Measurements from ENCODE around the gene SPRYD4.
"Not testable (repeated sequence)": the region's sequence is repeated elsewhere in the genome, so short reads cannot be mapped to it uniquely, and the experiment has no call there.

SPRYD4 gene

GRCh38 chr12:56468216-56469006 lies at the start of gene SPRYD4:
SPRYD4 (plus strand) TSS chr12:56468578; CDS start chr12:56468592, 14 bp downstream.
- peak; percentile 94 for DNase-seq (ENCODE audit: low spot score)

- DNase-seq (ENCODE audit: low spot score): no peak
Measured at GRCh38 chr12:56420411-56420810, 48.0 kb upstream of the SPRYD4 start.

GRCh38 chr12:56425193-56425592 lies 43.2 kb upstream of the SPRYD4 start:
- DNase-seq (ENCODE audit: low spot score): no peak

- no peak for DNase-seq (ENCODE audit: low spot score)
Measured at GRCh38 chr12:56425940-56426438, 42.4 kb upstream of the SPRYD4 start.

- no peak for DNase-seq (ENCODE audit: low spot score)
Measured at GRCh38 chr12:56431288-56431687, 37.1 kb upstream of the SPRYD4 start.

- no peak for DNase-seq (ENCODE audit: low spot score)
Measured at GRCh38 chr12:56431850-56432249, 36.5 kb upstream of the SPRYD4 start.

- no peak for DNase-seq (ENCODE audit: low spot score)
Measured at GRCh38 chr12:56434828-56435227, 33.5 kb upstream of the SPRYD4 start.

- DNase-seq (ENCODE audit: low spot score): no peak
Measured at GRCh38 chr12:56437430-56438176, 30.8 kb upstream of the SPRYD4 start.

- not testable (repeated sequence) for DNase-seq (ENCODE audit: low spot score)
Measured at GRCh38 chr12:56443208-56443607, 25.2 kb upstream of the SPRYD4 start.

GRCh38 chr12:56448860-56449621 lies 19.3 kb upstream of the SPRYD4 start, which contains the start of gene TIMELESS:
TIMELESS (minus strand) TSS chr12:56449426; CDS start chr12:56434170, 15,256 bp downstream.
- DNase-seq (ENCODE audit: low spot score): peak; percentile 84

- DNase-seq (ENCODE audit: low spot score): no peak
Measured at GRCh38 chr12:56449622-56449984, 18.8 kb upstream of the SPRYD4 start.

GRCh38 chr12:56450241-56450640 lies 18.1 kb upstream of the SPRYD4 start:
- no peak for DNase-seq (ENCODE audit: low spot score)

GRCh38 chr12:56451147-56451546 lies 17.2 kb upstream of the SPRYD4 start:
- no peak for DNase-seq (ENCODE audit: low spot score)

- DNase-seq (ENCODE audit: low spot score): no peak
Measured at GRCh38 chr12:56454557-56454956, 13.8 kb upstream of the SPRYD4 start, which contains the start of gene MIP. MIP (minus strand) TSS chr12:56454657; CDS start chr12:56454613, 44 bp downstream.

- no peak for DNase-seq (ENCODE audit: low spot score)
Measured at GRCh38 chr12:56457817-56458216, 10.6 kb upstream of the SPRYD4 start.

- DNase-seq (ENCODE audit: low spot score): no peak
Measured at GRCh38 chr12:56461235-56462159, 6.9 kb upstream of the SPRYD4 start.

GRCh38 chr12:56462565-56462964 lies 5.8 kb upstream of the SPRYD4 start:
- no peak for DNase-seq (ENCODE audit: low spot score)

GRCh38 chr12:56469007-56469930 lies 891 bp downstream of the SPRYD4 start:
- no peak for DNase-seq (ENCODE audit: low spot score)

GRCh38 chr12:56474389-56474788 lies 6.0 kb downstream of the SPRYD4 start:
- DNase-seq (ENCODE audit: low spot score): no peak

- no peak for DNase-seq (ENCODE audit: low spot score)
Measured at GRCh38 chr12:56476143-56476542, 7.8 kb downstream of the SPRYD4 start.
